Hepatocyte (in vitro differentiated cells): ENCODE results near the gene STK26.

ENCODE experiments used
- EZH2 ChIP-seq: fragments of 200-600 bp; sonication (generic); IDR thresholded peaks from 2 replicates; pipeline ENCODE4 v1.6.1; 2016; ENCODE audit warnings: antibody characterized with exemption, mild to moderate bottlenecking, borderline replicate concordance
- EZH2phosphoT487 ChIP-seq: fragments of 200-600 bp; sonication (generic); IDR thresholded peaks from one replicate; pipeline ENCODE4 v1.6.1; 2018; ENCODE audit warnings: antibody characterized with exemption, mild to moderate bottlenecking, low read depth, moderate library complexity; ENCODE audit not compliant: unreplicated experiment, severe bottlenecking
- TF ChIP-seq, protein P1 (sequence below): fragments of 200-600 bp; sonication (generic); IDR thresholded peaks from 2 replicates; pipeline ENCODE4 v1.5.1; 2016; ENCODE audit warnings: antibody characterized with exemption, mild to moderate bottlenecking; ENCODE audit not compliant: poor library complexity

- TF ChIP-seq, protein P1, sequence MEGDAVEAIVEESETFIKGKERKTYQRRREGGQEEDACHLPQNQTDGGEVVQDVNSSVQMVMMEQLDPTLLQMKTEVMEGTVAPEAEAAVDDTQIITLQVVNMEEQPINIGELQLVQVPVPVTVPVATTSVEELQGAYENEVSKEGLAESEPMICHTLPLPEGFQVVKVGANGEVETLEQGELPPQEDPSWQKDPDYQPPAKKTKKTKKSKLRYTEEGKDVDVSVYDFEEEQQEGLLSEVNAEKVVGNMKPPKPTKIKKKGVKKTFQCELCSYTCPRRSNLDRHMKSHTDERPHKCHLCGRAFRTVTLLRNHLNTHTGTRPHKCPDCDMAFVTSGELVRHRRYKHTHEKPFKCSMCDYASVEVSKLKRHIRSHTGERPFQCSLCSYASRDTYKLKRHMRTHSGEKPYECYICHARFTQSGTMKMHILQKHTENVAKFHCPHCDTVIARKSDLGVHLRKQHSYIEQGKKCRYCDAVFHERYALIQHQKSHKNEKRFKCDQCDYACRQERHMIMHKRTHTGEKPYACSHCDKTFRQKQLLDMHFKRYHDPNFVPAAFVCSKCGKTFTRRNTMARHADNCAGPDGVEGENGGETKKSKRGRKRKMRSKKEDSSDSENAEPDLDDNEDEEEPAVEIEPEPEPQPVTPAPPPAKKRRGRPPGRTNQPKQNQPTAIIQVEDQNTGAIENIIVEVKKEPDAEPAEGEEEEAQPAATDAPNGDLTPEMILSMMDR, result no peak
- TF ChIP-seq EZH2phosphoT487, result no peak
- no peak for TF ChIP-seq EZH2
Measured at GRCh38 chrX:131977619-131978018, 45.5 kb upstream of the STK26 start.
